Heart right ventricle (tissue), 16 donors: ENCODE measurements around the gene EFR3B. TPM values are rescaled to one million over a fixed set of nuclear protein-coding genes. Genes with fewer than 3 reads are reported as not detected.
A peak's percentile ranks its signal among the peaks of the same experiment; 100 is the strongest.

Experiments
- ATAC-seq, 8 donors: fragments of 200-7000 bp; cut with Tn5 transposase; one replicate each; pipeline ENCODE4 v1.9.1; 2020; ENCODE audit warnings: mild to moderate bottlenecking in 8 of 8, moderate library complexity in 8 of 8, moderate number of reproducible peaks in 1 of 8
- DNase-seq, 2 donors: peaks; one replicate each; pipeline ENCODE4 v3.0.0-alpha.2; 2020
- H3K27ac ChIP-seq, 10 donors: fragments of 200-600 bp; sonication (generic) in 2 of 10; one replicate each; pipeline versions ENCODE4 v1.5.0 to v1.8.0; 2020 to 2022; ENCODE audit warnings: mild to moderate bottlenecking in 3 of 10
- H3K27me3 ChIP-seq, 7 donors: fragments of 200-600 bp; one replicate each; pipeline ENCODE4 v1.8.0; 2021 to 2022; ENCODE audit warnings: mild to moderate bottlenecking in 2 of 7
- H3K36me3 ChIP-seq, 9 donors: fragments of 200-600 bp; sonication (generic) in 1 of 9; one replicate each; pipeline versions ENCODE4 v1.5.0 to v1.8.0; 2020 to 2022; ENCODE audit warnings: mild to moderate bottlenecking in 2 of 9
- H3K4me1 ChIP-seq, 9 donors: fragments of 200-600 bp; sonication (generic) in 1 of 9; one replicate each; pipeline versions ENCODE4 v1.5.0 to v1.8.0; 2020 to 2022; ENCODE audit warnings: mild to moderate bottlenecking in 4 of 9
- H3K4me3 ChIP-seq, 10 donors: fragments of 200-600 bp; sonication (generic) in 2 of 10; one replicate each; pipeline versions ENCODE4 v1.5.0 to v1.8.0; 2020 to 2022; ENCODE audit warnings: mild to moderate bottlenecking in 7 of 10, moderate library complexity in 2 of 10
- H3K9me3 ChIP-seq, 11 donors: fragments of 200-600 bp in 10 of 11; sonication (generic) in 2 of 11; one replicate each; pipeline versions ENCODE4 v1.5.0 to v1.8.0; 2013 to 2022; ENCODE audit warnings: mild to moderate bottlenecking in 2 of 11, control low read depth in 1 of 11, moderate library complexity in 1 of 11
- WGBS, 2 donors: extraction: QIAGEN DNeasy Blood & Tissue Kit; methylation state at CpG; one replicate each; pipeline ENCODE4 v1.1.7; 2013; ENCODE audit warnings: inconsistent platforms in 1 of 2; 5-methylcytosine and 5-hydroxymethylcytosine counted together
- intact Hi-C, 10 donors: fragments of 100-400 bp; cut with DNase I; formaldehyde crosslinking; loops; one replicate each; pipeline versions ENCODE4 v1.11.1 to v1.14.2; 2022
- polyA plus RNA-seq, 2 donors: library from polyadenylated mRNA; stranded (reverse); fragments of 200-250 nt; gene quantifications; one replicate each; pipeline ENCODE4 v1.2.3, GENCODE V29; 2013
- total RNA-seq, 10 donors: library from RNA; stranded (reverse); fragmentation: NEBNext Ultra II Directional in 3 of 10; extraction: Animal tissue kit (Norgen Biotek cat#: 25700) in 3 of 10; gene quantifications; one replicate each; pipeline versions ENCODE4 v1.2.1 to v1.2.4, GENCODE V29; 2021 to 2023
- TF ChIP-seq, protein P1 (sequence below), 9 donors: fragments of 200-600 bp; sonication (generic) in 2 of 9; IDR thresholded peaks; one replicate each; pipeline versions ENCODE4 v1.5.0 to v1.8.0; 2021 to 2022; ENCODE audit warnings: antibody characterized with exemption in 9 of 9, mild to moderate bottlenecking in 5 of 9, moderate library complexity in 1 of 9
- donor health status: Arrhythmogenic right ventricular cardiomyopathy.
- donor health status: ischemic (EF 13 %, LVEDD 7.1; RV severe dilation, severe dysfunction).
- donor health status: healthy with polysubstance abuse.
- donor health status: DM: no; HTN: yes; CAD: no.
- donor health status: DM: no; HTN: no; CAD: no.
- donor health status: ischemic (EF 25% LVEDD 6.9; RV normal size, moderate dysfunction).
- donor health status: ischemic (EF 25% LVEDD 5.7; RV mildly dilated, moderate dysfunction).
- donor health status: healthy.
- donor health status: DM: yes; HTN: yes; CAD: no.
- donor health status: Ischemic cardiomyopathy.
- donor health status: ischemic (EF 35%, LVEDD 5.7; RV mildly dilated, moderate dysfunction).
- donor health status: nonischemic (EF 11% LVEDD 7.7; RV severe dilation, severe dysfunction).
- donor health status: DM: yes; HTN: yes; CAD: no.
- donor health status: PGD.
- donor health status: ischemic (EF 29% LVEDD 5.4; RV normal size, mild dysfunction).
- donor health status: nonischemic (EF 23%, LVEDD 6.1; RV moderate dilation, normal function).

Gene EFR3B
- total and polyA plus RNA-seq, 12 donors = 0.62 to 15.2 (median 7.0) TPM

DNA sequence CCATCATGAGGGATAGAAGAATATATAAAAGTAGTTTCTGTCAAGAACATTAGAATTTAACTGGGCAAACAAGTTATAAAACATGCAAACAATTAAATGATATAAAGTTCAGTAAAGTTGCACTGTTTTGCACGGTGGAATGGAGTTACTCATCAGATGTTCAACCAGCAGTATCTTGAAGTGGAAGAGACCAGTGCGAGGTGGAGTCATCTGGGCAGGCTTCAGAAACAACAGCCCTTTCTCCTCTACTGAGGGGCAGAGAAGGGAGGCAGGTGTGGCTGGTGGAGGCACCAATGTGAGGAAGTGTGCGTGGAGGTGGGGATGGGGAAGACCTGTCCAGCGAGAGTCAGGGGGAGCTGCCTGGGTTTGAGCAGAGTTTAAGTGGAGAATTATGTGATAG is 7.5 kb downstream of the EFR3B start:
- Histone ChIP-seq H3K36me3 (no peaks in the 10 kb centered on the region), H3K4me1 (peaks cover 0 to 20% (median 8%) of the 10 kb centered on the region in 9 donors), H3K9me3 (no peaks in the 10 kb centered on the region), H3K27me3 (peaks cover 0 to 14% (median 0%) of the 10 kb centered on the region in 7 donors), H3K4me3 (no peak overlapping the region), H3K27ac (no peak overlapping the region)
- TF ChIP-seq, protein P1, sequence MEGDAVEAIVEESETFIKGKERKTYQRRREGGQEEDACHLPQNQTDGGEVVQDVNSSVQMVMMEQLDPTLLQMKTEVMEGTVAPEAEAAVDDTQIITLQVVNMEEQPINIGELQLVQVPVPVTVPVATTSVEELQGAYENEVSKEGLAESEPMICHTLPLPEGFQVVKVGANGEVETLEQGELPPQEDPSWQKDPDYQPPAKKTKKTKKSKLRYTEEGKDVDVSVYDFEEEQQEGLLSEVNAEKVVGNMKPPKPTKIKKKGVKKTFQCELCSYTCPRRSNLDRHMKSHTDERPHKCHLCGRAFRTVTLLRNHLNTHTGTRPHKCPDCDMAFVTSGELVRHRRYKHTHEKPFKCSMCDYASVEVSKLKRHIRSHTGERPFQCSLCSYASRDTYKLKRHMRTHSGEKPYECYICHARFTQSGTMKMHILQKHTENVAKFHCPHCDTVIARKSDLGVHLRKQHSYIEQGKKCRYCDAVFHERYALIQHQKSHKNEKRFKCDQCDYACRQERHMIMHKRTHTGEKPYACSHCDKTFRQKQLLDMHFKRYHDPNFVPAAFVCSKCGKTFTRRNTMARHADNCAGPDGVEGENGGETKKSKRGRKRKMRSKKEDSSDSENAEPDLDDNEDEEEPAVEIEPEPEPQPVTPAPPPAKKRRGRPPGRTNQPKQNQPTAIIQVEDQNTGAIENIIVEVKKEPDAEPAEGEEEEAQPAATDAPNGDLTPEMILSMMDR (IDR thresholded peaks at IDR 0.05) = no peak
- intact Hi-C loops = loop anchor here in 2 of 10 donors (10.0 kb wide), 1 partner anchor 75 kb away; no protein-coding TSS in a partner anchor
- 97 to 98% methylated on average over 4 of the region's 4 CpGs for WGBS, 2 donors
- ATAC-seq (no peak), DNase-seq (no peak)

DNA sequence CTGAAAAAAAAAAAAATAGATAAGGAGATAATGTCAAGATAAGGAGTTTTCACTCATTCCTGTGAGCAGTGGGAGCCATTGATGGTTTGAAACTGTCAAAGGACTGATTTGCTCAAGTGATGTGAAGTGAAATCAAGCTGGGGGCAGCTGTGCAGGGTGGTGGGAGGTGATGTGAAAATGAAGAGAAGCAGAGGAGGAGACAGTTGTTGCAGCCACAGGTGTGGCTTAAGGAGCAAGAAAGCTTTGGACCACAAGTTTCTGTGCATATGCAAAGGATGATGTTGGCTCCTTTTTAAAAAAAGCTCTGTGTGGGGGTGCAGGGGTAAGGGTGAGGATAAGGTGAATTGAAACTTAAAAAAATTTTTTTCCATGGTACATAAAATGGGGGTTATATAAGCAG is 8.3 kb downstream of the EFR3B start:
- no peaks in the 10 kb centered on the region for H3K9me3 ChIP-seq
- H3K27me3 ChIP-seq = peaks cover 0 to 7% (median 0%) of the 10 kb centered on the region in 7 donors
- no peak overlapping the region for H3K4me3 ChIP-seq
- TF ChIP-seq, protein P1 (IDR thresholded peaks at IDR 0.05) = no peak
- DNase-seq (no peak), ATAC-seq (no peak)
- peaks cover 0 to 14% (median 8%) of the 10 kb centered on the region in 9 donors for H3K4me1 ChIP-seq
- intact Hi-C loops = loop anchor here in 1 of 10 donors (10.0 kb wide), 1 partner anchor 65 kb away; no protein-coding TSS in a partner anchor
- no peaks in the 10 kb centered on the region for H3K36me3 ChIP-seq
- no peak overlapping the region for H3K27ac ChIP-seq

GRCh38 chr2:25053041-25053440 is 11.2 kb downstream of the EFR3B start:
- DNase-seq (peak in 1 of 2 donors; percentile 56), ATAC-seq (peak in 7 of 8 donors; percentile 29 to 55 (median 45))
- intact Hi-C loops = loop anchor here in 1 of 10 donors (10.0 kb wide), 1 partner anchor 62 kb away; no protein-coding TSS in a partner anchor
- peaks cover 0 to 27% (median 8%) of the 10 kb centered on the region in 9 donors for H3K4me1 ChIP-seq
- H3K4me3 ChIP-seq = no peak overlapping the region
- H3K36me3 ChIP-seq = no peaks in the 10 kb centered on the region
- TF ChIP-seq, protein P1 (IDR thresholded peaks at IDR 0.05) = no peak
- H3K9me3 ChIP-seq = no peaks in the 10 kb centered on the region
- WGBS, 2 donors = 56 to 63% methylated on average over 3 of the region's 3 CpGs
- peak overlapping the region in 1 of 10 donors; percentile 6 for H3K27ac ChIP-seq
- H3K27me3 ChIP-seq = no peaks in the 10 kb centered on the region

DNA sequence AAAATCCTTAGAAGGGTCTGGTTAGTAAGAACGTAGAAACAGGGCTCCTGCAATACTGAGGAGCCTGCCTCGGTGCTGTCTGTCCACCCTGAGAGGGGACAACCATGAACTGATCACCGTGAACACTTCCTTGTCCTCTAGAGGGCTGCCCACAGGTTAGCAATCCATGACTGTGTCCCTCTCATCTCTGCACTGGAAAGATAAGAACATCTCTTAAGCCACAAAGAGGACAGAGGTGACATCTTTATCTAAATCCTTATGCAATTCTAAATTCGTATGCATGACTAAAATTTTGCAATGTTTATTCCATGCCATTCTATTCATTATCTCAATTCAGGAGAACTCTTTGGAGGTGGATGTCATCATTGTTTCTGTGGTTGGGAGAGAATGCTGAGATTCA is 12.8 kb downstream of the EFR3B start:
- intact Hi-C loops = loop anchor here in 1 of 10 donors (10.0 kb wide), 1 partner anchor 60 kb away; no protein-coding TSS in a partner anchor
- H3K27ac ChIP-seq = no peak overlapping the region
- no peak for DNase-seq
- no peak for ATAC-seq
- no peaks in the 10 kb centered on the region for H3K27me3 ChIP-seq
- TF ChIP-seq, protein P1 (IDR thresholded peaks at IDR 0.05) = no peak
- 86 to 94% methylated on average over 4 of the region's 4 CpGs for WGBS, 2 donors
- H3K36me3 ChIP-seq = no peaks in the 10 kb centered on the region
- peaks cover 0 to 32% (median 8%) of the 10 kb centered on the region in 9 donors for H3K4me1 ChIP-seq
- H3K9me3 ChIP-seq = no peaks in the 10 kb centered on the region
- H3K4me3 ChIP-seq = no peak overlapping the region
